H1 (cell line): ENCODE results near the gene RNF182. TPM values are rescaled to one million over a fixed set of nuclear protein-coding genes. Genes with fewer than 3 reads are reported as not detected.

Source experiments
- ATF2 ChIP-seq: IDR thresholded peaks from 2 replicates; pipeline ENCODE4 v1.6.1; 2012; ENCODE audit warnings: low read length, inconsistent platforms
- polyA plus RNA-seq, 7 experiments: library from polyadenylated mRNA; depleted of rRNA in 3 of 7; stranded (reverse) in 5 of 7; unstranded in 2 of 7; fragments of >200 nt in 5 of 7; fragments of 200-250 nt in 2 of 7; gene quantifications; 1 replicate in 5 of 7; 2 replicates in 1 of 7; 4 replicates in 1 of 7; pipeline versions ENCODE4 v1.2.1 to v1.2.3, GENCODE V29; 2011 to 2013; ENCODE audit warnings: missing spikeins in 2 of 7, mixed read lengths in 2 of 7
- total RNA-seq: library from RNA; stranded (reverse); fragmentation: NEBNext Ultra II Directional; extraction: Animal tissue kit (Norgen Biotek cat#: 25700); gene quantifications from 2 replicates; pipeline ENCODE4 v1.2.1, GENCODE V29; 2021

Gene RNF182
- total and polyA plus RNA-seq, 2 of the 8 experiments (the other 6 are each of a cell fraction or from before 2014, with no cell fraction given) = 6.2 to 10.7 TPM

- no peak for TF ChIP-seq ATF2
- TF ChIP-seq, all 59 proteins: peak for 0
These were observed 19.2 kb downstream of the RNF182 start (continued) for GRCh38 chr6:13943943-13944342.
